Effector CD8-positive, alpha-beta T cell (primary cell): ENCODE results near the gene STMN3.
"Not testable (repeated sequence)": the region's sequence is repeated elsewhere in the genome, so short reads cannot be mapped to it uniquely, and the experiment has no call there.

Experiments used
- DNase-seq: peaks from one replicate; lab custom pipeline; 2025; lab: John Stamatoyannopoulos, UW

STMN3 gene

DNA sequence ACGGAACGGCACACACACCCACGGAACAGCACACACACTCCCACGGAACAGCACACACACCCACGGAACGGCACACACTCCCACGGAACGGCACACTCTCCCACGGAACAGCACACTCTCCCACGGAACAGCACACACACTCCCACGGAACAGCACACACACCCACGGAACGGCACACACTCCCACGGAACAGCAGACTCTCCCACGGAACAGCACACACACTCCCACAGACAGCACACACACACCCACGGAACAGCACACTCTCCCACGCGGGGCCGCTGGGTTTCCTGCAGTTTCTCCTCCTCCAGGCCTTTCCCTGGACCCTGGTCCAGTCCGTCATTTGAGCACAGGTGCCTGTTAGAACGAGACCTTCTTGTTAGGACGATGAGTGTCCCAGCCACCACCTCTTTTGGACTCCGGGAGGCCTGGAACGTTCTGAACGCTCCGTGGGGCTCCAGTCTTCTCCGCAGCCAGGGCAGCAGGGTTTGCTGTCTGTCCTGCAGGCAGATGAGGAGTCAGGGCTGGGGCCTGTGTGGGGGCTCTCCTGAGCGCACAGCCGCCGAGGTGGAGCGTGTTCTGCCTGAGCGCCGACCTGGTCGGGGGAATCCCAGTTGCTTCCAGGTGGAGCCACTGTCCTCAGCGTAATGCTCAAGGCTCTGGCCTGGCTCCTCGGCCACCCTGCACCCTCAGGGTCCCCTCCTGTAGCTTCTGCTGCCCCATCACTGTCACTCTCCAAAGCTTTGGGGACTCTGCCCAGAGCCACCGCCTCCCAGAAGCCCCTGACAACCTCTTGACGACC lies 25.6 kb upstream of the STMN3 start:
- no peak for DNase-seq

DNA sequence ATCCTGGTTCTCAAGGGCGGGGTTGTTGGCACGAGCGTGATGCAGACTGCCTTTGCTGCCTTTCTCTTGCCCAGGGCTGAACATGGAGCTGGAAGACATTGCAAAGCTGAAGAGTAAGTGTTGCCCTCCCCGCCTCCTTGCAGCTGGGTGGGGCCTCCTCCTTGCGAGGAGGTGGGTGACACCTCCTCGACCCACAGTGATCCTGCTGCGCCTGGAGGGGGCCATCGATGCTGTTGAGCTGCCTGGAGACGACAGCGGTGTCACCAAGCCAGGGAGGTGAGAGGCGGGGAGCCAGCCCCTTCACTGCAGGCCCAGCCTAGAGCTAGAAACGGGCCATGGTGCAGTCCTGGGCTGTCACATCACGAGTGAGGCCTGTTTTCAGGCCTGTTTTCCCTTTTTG lies 24.8 kb upstream of the STMN3 start:
- DNase-seq: no peak

DNA sequence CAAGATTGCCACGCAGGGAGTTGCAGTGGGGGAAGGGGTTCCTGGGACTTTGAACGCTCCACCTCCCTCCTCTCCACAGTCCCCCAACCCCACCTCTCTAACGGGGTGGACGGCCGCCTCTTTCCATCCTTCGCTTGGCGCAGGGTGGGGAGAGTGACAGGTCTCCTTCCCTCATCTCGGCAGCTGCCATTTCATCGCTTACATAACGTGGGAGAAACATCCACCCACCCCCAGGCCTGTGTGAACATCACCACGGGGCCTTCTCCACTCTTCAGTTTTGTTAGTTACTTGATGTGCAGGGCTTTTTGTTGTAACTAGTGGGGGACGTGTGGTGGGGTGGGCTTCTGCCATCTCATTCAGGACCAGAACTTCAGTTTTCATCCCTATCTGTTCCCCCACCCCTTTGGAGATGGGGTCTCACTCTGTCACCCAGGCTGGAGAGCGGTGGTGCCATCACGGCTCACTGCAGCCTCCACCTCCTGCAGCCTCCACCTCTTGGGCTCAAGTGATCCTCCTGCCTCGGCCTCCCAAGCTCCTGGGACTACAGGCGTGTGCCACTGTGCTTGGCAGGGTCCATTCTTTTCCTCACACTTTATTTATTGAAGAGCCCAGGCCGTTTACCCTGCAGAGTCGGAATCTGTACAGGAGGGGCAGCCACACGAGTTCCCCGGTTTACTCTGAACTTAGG lies 22.6 kb upstream of the STMN3 start:
- no peak for DNase-seq

DNA sequence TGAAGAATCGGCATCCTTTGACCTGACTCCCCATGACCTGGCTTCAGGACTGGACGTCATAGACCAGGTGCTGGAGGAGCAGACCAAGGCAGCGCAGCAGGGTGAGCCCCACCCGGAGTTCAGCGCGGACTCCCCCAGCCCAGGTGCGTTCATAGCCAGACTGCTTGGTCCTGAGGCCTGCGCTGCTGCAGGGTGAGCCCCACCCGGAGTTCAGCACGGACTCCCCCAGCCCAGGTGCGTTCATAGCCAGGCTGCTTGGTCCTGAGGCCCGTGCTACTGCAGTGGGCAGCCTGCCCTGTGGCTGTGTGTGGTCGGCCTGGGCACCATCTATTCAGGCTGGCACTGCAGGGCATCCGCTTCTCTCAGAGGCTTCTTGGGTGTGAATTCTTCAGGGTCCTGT lies 20.7 kb upstream of the STMN3 start:
- no peak for DNase-seq

DNA sequence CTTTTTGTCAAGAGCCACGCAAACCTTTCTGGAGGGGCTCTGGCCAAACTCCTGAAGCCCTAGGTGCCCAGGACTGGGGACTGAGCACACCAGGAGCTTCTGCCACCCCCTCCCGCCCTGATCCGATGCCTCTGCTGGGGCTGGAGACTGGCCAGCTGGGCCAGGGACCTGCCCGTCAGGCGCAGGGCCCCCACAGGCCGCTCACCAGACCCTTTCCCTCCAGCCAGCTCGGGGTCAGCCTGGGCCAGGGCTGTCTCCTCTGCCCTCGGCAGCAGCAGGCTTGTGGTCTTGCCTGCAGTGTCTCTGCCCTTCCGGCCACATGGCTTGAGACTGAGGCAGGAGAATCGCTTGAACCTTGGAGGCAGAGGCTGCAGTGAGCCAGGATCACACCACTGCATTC lies 19.4 kb upstream of the STMN3 start:
- DNase-seq: no peak

DNA sequence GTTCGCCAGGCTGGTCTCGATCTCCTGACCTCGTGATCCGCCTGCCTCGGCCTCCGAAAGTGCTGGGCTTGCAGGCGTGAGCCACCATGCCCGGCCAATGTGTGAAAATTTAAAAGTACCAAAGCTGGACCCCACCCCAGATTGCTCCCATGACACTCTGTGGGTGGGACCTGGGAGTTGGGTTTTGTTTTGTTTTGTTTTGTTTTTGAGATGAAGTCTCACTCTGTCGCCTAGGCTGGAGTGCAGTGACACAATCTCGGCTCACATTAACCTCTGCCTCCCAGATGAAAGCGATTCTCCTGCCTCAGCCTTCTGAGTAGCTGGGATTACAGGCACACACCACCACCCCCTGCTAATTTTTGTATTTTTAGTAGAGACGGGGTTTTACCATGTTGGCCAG lies 18.5 kb upstream of the STMN3 start:
- not testable (repeated sequence) for DNase-seq

DNA sequence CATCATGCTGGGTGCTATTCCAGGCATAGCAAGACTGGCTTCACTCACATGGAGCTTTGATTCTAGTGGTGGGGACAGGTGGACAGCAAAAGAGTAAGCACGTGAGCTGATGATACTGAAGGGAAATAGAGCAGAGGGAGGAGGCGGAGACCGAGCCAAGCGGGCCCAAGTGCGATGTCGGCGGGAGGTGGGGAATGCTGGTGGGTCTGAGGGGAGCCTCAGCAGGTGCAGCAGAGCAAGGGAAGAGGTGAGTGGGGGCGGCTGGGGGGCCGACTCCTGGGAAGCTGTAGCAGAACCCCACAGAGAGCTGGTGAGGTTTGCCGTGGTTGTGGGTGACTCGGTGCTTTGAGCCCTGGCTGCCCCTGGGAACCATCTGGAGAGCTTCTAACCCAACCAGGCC lies 15.1 kb upstream of the STMN3 start:
- DNase-seq: no peak

DNA sequence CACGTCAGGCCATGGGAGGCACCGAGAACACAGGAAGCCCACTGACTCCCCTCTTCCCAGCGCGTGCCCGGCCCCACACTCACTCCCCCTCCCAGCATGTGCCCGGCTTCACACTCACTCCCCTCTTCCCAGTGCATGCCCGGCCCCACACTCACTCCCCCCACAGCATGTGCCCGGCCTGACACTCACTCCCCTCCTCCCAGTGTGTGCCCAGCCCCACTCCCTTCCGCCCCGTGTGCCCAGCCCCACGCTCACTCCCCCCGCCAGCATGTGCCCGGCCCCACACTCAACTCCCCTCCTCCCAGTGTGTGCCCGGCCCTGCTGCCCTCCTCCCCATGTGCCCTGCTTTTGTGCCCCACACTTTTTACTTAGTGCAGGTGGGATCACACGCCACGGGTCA lies 14.6 kb upstream of the STMN3 start:
- no peak for DNase-seq

DNA sequence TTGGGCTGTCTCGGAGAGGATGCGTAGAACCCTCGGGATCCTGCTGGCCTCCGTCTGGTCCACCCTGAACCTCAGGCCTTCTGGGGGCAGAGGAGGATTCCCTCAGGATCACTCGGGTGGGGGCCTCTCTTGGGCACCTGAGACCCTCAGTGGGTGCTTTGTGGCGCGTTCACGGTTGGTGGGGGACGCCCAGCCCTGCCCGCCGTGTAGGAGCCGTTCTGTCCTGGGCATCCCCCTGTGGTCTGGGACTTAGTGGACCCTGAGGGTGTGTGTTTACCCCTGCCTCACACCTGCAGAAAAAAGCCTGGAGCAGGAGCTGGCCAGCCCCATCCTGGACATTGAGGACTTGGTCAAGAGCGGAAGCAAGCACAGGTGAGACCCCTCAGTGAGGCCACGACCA lies 12.5 kb upstream of the STMN3 start:
- no peak for DNase-seq

DNA sequence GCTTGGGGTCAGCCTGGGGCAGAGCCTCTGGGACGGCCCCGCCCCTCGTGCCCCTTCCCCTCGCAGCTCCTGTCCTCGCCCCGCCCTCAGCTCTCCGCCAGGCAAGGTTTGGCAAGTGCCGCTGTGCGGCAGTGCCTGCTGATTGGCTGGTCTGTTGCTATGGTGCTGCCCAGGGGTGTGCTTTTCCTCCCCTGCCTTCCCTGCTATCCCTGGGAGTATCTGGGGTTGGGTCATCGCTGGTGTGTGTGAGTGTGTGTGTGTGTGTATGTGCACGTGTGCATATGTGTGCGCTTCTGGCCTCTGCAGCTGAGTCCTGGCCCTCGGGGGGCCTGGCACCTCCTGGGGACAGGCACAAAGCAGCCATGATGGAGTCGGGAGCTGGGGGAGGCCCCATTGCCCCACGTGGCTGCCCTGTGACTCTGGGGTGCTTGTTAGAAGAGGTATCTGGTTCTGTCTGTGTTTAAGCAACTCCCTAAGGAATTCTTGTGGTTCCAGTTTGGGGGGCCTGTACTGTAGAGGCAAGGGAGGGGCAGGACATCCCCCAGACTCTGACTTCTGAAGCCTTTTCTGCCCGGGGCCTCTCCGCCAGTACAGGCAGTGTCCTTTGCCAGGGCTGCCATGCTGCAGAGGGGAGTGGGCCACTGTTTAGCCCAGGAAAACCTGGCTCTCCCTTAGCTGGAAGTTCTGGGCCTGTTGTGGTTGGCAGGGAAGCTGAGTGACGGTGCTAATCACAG lies 11.8 kb upstream of the STMN3 start:
- no peak for DNase-seq

DNA sequence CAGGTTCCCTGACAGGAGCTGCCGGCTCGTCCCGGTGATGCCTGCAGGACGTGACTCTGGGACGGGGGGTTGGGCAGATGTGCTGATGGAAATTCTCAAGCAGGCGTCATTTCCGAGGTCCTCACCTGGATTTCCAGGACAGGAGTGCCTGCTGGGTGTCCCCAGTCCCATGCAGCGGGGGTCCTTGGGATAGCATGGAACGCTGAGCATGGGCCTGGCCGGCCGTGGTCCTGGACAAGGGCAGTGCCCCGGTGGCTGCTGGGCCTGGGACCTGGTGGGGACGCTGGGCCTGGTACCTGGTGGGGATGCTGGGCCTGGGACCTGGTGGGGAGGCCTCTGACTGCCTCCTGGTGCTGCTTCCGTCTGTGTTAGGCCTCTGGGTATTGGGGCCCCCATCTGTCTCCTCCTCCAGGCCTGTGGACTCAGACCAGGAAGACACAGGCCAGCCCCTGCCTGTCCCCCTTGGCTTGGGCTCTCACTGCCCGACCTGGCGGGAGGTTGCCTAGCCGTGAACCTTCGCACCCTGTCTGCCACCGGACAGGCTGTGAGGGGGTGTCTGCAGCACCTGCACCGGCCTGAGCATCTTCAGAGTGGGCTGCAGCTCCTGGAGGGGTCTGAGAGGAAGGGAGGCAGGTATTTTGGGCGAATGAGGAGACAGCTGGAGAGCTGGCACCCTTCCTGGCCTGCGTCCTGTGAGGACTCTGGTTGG lies 11.1 kb upstream of the STMN3 start:
- no peak for DNase-seq

DNA sequence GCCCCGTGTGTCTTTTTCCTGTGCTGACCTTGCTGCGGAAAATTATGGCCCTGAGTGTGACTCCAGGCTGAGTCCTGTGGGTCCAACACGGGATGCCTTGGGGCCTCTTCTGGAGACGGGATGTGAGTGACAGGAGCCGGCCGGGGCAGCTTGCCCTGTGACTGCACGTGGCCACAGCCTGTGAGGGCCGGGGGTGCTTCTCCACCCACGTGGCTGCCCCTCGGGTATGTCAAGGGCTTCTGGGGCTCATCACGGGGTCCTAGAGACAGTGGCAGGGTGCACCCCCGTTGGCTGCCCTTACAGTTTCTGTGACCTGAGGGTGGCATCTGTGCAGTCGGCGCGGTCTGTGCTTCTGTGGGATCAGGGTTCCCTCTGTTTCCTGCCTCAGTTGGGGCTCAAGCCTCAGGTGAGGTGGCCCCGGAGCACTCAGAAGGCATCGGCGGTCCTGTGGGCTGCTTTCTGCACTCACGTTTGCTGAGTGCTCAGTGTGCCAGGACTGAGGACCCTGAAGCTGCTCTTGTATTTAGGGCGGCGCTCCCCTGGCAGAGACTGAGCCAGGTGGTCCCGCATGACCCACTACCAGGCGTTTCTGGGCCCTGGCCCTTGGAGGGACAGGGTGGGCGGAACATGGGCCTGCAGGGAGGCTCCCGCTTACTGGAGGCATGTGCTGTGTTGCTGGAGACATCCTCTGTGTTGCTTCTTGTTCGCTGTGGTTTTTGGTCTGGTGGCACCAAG lies 10.3 kb upstream of the STMN3 start:
- no peak for DNase-seq

DNA sequence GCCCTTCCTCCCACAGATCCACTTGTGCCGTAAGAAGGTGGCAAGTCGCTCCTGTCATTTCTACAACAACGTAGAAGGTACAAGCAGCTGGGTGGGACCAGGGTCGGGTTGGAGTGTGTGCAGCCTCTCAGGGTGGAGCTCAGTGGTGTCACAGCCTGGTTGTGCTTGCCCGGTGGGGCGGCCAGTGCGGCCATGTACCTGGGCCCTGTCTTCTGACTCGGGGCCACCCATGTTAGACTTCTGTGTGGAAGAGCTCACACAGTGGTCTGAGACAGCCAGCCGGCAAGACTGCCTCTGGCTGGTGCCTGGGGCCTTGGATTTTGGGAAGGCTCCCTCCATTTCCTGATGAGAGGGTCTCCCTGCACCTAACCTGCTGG lies 9.6 kb upstream of the STMN3 start:
- DNase-seq: no peak

DNA sequence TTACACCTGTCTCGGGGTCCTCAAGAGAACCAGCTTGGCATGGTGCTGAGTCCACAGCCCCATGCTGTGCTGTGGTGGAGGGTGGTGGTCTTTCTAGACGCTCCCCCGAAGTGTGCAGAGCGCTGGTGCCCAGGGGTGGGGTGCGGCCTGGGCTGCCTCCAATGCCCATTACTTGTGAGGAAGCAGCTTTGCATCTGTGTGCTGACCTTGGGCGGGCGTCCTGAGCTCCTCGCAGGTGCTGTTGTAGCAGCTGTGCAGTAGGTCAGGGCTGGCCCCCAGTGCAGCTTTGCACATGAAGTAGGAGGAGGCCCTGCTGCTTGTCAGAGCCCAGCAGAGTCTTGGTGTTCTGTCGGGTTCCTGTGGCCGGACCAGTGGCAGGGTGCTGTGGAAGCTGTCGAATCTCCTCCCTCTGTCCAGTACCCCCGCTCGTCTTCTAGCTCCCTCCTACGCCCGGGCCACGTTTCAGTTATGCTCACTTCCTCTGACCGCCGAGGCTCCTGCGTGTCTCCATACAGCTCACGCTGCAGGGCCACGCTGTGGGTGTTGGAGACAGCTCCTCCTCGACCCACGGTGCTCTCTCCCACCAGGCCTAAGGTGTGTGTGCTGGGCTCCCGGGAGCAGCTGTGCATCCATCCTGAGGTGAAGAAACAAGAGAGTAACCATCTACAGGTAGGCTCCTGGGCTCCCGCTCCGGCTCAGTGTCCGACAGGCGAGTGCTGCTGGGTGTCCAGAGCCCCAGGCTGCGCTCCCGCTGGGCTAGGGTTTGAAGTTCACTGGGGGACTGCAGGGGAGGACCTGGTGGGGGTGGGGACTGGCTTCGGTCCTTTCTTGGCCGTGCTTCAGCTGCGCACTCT lies 9.0 kb upstream of the STMN3 start:
- no peak for DNase-seq

DNA sequence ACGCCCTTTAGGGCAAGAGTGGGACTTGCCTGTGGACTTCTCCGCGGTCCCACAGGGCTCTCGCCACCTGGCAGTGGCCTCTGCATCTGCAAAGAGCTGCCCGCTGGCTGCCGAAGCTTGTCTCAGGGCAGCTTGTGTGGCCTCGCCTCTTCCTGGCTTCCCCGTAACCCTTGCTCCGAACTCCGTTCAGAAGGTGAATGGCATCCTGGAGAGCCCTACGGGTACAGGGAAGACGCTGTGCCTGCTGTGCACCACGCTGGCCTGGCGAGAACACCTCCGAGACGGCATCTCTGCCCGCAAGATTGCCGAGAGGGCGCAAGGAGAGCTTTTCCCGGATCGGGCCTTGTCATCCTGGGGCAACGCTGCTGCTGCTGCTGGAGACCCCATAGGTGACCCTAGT lies 7.9 kb upstream of the STMN3 start:
- DNase-seq: no peak

DNA sequence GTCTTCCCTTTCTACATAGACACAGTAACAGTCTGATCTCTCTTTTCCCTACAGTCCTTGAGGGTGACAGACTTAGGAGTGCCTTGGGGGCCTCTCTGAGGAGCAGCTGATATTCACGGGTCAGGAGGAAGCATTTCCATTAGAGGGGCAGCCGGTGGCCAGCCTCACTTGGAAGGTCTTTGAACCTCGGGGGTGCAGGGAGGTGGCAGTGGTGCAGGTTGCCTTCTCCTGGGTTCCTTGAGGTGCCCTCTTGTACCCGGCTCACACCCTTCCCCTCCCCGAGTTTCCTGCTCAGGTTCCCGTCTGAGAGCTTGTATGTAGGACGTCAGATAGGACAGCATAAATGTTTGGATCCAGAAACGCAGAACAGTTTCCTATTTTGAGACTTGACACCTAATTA lies 7.4 kb upstream of the STMN3 start:
- DNase-seq: no peak

DNA sequence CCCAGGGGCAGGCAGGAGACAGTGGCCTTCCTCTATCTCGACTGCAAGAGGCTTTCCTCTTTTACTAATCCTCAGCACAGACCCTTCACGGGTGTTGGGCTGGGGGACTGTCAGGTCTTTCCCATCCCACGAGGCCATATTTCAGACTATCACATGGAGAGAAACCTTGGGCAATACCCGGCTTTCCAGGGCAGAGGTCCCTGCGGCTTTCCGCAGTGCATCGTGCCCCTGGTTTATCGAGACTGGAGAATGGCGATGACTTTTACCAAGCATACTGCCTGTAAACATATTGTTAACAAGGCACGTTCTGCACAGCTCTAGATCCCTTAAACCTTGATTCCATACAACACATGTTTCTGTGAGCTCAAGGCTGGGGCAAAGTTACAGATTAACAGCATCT lies 7.0 kb upstream of the STMN3 start:
- DNase-seq: not testable (repeated sequence)

DNA sequence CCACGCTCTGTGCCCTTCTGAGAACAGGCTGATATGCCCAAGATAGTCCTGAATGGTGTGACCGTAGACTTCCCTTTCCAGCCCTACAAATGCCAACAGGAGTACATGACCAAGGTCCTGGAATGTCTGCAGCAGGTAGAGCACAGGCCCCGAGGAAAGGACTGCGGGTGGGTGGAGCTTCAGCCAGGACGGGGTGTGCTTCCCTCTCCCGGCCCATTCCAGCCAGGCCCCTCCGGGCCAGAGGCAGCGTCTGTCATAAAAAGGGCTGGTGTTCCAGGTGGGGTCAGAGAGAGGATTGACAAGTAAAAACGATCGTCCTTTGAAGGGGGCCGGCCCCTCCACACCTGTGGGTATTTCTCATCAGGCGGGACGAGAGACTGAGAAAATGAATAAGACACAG lies 6.1 kb upstream of the STMN3 start:
- DNase-seq: no peak

DNA sequence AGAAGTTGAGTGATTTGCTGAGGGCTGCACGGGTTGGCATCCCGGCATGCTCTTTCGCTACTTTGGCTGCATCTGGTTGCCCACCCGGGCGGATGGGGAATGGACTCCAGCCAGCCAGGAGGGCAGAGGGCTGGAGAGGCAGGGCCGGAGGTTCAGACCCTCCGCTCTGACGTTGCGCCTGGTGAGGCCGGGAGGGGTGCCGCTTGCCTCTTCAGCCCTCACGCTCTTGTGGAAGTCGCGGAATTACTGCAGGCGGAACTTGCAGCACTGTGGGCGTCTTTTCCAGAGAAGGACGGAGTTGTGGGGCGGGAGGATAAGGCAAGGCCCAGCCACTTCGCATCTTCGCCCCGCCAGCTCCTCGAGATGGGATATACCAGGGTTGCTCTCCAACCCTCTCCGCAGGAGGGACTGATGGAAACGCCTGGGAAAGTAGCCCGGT lies 5.5 kb upstream of the STMN3 start:
- no peak for DNase-seq

DNA sequence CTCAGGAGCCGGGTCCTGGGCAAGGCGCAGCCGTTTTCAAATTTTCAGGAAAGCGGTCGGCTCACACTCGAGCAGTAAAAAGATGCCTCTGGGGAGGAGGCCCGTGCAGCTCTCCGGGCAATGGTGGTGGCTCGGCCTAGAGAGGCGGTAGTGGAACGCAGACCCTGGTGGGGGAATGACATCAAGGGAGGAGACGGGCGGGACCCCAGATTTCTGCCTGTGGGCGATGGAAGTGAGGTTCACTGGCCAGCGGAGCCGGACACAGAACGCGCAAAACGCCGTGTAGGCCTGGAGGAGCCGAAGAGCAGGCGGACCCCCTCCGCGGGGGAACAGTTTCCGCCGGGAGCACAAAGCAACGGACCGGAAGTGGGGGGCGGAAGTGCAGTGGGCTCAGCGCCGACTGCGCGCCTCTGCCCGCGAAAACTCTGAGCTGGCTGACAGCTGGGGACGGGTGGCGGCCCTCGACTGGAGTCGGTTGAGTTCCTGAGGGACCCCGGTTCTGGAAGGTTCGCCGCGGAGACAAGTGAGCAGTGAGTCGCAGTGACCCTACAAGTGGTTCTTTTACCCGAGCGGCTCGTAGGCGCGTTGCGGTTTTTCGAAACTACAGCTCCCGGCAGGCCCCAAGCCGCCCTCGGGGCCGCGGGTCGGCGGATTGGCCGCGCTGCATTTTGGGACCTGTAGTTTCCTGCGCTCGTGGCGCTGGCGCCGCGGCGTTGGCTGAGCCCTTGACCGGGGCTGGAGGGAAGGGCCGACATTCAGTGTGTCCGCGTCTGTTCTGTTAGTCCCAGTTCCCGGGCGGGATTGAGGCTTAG lies 4.9 kb upstream of the STMN3 start, which contains the start of gene RTEL1:
Gene RTEL1, plus strand, starts transcription at position 376 of the 812 bp plus-strand sequence. CDS start 1,091 bp downstream, outside the sequence.
- peak; percentile 80 for DNase-seq
